GM12878 (cell line): ENCODE data around the gene SYNJ2. TPM values are rescaled to one million over a fixed set of nuclear protein-coding genes. Genes with fewer than 3 reads are reported as not detected.

Experiments
- ATAC-seq: fragments of 200-7000 bp; cut with Tn5 transposase; 3 replicates; pipeline ENCODE4 v1.9.1; 2020; ENCODE audit warnings: mild to moderate bottlenecking, moderate library complexity
- BruUV-seq: library from RNA; stranded (reverse); fragments of 400-500 nt; replicated peaks from 2 replicates; lab custom pipeline; 2021; lab: Mats Ljungman, UMichigan
- CTCF ChIA-PET: fragments of 300-600 bp; sonication (Branson Sonifier 250); formaldehyde crosslinking; extraction: SDS; loops from one replicate; lab custom pipeline; 2021; ENCODE audit warnings: inconsistent platforms; lab: Yijun Ruan, JAX
- POLR2A ChIA-PET: fragments of 350-600 bp; formaldehyde crosslinking; extraction: SDS; loops from one replicate; lab custom pipeline; 2021; ENCODE audit warnings: inconsistent platforms; lab: Charles Lee
- RAD21 ChIA-PET: fragments of 300-600 bp; sonication (Branson Sonifier 250); formaldehyde crosslinking; loops from one replicate; lab custom pipeline; 2023; ENCODE audit warnings: antibody characterized with exemption; ENCODE audit not compliant: unreplicated experiment; lab: Charles Lee
- SMC1A ChIA-PET: fragments of 300-600 bp; sonication (Branson Sonifier 250); formaldehyde crosslinking; loops from one replicate; lab custom pipeline; 2023; ENCODE audit not compliant: unreplicated experiment, uncharacterized antibody; lab: Charles Lee
- DNase-seq: peaks from one replicate; pipeline ENCODE4 v3.0.0-alpha.2; 2011; ENCODE audit warnings: low read depth, low spot score
- FAIRE-seq: peaks from 3 replicates; lab custom pipeline; 2011; peaks lifted over from hg19 to GRCh38; lab: Jason Lieb, UNC
- H2AFZ ChIP-seq: 2 replicates; pipeline ENCODE4 v1.6.0; 2011; ENCODE audit warnings: low read depth, low read length, control low read depth; ENCODE audit not compliant: control insufficient read depth
- H3K27ac ChIP-seq: 2 replicates; pipeline ENCODE4 v1.5.1; 2011; ENCODE audit warnings: control low read depth; ENCODE audit not compliant: control insufficient read depth, insufficient read depth
- H3K27me3 ChIP-seq, 2 experiments: replicated peaks in 1 of 2; 2 replicates each; pipeline versions ENCODE4 v1.6.0 to v1.6.1; 2011; ENCODE audit warnings: low read length in 1 of 2; ENCODE audit not compliant: control insufficient read depth in 2 of 2, insufficient read depth in 2 of 2
- H3K36me3 ChIP-seq, 2 experiments: 2 replicates each; pipeline ENCODE4 v1.5.1; 2011; ENCODE audit warnings: low read length in 1 of 2; ENCODE audit not compliant: control insufficient read depth in 2 of 2, insufficient read depth in 2 of 2
- H3K4me1 ChIP-seq: 2 replicates; pipeline ENCODE4 v1.6.1; 2011; ENCODE audit warnings: mild to moderate bottlenecking, low read length, moderate library complexity, mixed read lengths; ENCODE audit not compliant: control insufficient read depth, insufficient read depth
- H3K4me2 ChIP-seq: 2 replicates; pipeline ENCODE4 v1.6.0; 2011; ENCODE audit warnings: control low read depth; ENCODE audit not compliant: control insufficient read depth, insufficient read depth
- H3K4me3 ChIP-seq: fragments of 200-600 bp; sonication (generic); 2 replicates; pipeline ENCODE4 v1.5.1; 2016
- H3K79me2 ChIP-seq: 2 replicates; pipeline ENCODE4 v1.6.0; 2011; ENCODE audit warnings: low read length; ENCODE audit not compliant: control insufficient read depth, insufficient read depth
- H3K9ac ChIP-seq: 2 replicates; pipeline ENCODE4 v1.8.0; 2011; ENCODE audit warnings: low read length, control low read depth, mixed read lengths; ENCODE audit not compliant: control insufficient read depth, insufficient read depth
- H3K9me3 ChIP-seq: replicated peaks from 3 replicates; pipeline ENCODE4 v1.5.1; 2011; ENCODE audit warnings: mild to moderate bottlenecking, low read length; ENCODE audit not compliant: control insufficient read depth, insufficient read depth
- H4K20me1 ChIP-seq: 2 replicates; pipeline ENCODE4 v1.6.0; 2011; ENCODE audit not compliant: control insufficient read depth, insufficient read depth
- CBX5 ChIP-seq: sonication (generic); IDR thresholded peaks from 2 replicates; pipeline ENCODE4 v1.6.1; 2016; ENCODE audit warnings: low read depth, moderate library complexity, mild to moderate bottlenecking, inconsistent platforms
- DPF2 ChIP-seq: fragments of 450-650 bp; IDR thresholded peaks from 2 replicates; pipeline ENCODE4 v1.6.1; 2017; ENCODE audit warnings: mild to moderate bottlenecking
- EP300 ChIP-seq, 2 experiments: fragments of 150-350 bp in 1 of 2; IDR thresholded peaks; 2 replicates each; pipeline ENCODE4 v1.6.1; 2011 to 2012; ENCODE audit warnings: low read depth in 2 of 2, low read length in 2 of 2, borderline replicate concordance in 1 of 2, improper control_type of control experiment in 1 of 2, inconsistent platforms in 1 of 2; ENCODE audit not compliant: control insufficient read depth in 1 of 2
- NR2C1 ChIP-seq: fragments of 450-650 bp; IDR thresholded peaks from 2 replicates; pipeline ENCODE4 v1.6.1; 2017; ENCODE audit warnings: antibody characterized with exemption, mild to moderate bottlenecking, moderate library complexity
- ZBTB11 ChIP-seq: fragments of 450-650 bp; formaldehyde crosslinking; IDR thresholded peaks from 2 replicates; pipeline ENCODE4 v1.5.0; 2022; ENCODE audit warnings: mild to moderate bottlenecking, missing genetic modification characterization
- ZNF384 ChIP-seq: IDR thresholded peaks from 2 replicates; pipeline ENCODE4 v1.6.1; 2012; ENCODE audit warnings: low read depth, mild to moderate bottlenecking, low read length, improper control_type of control experiment, borderline replicate concordance
- WGBS: methylation state at CpG from one replicate; pipeline ENCODE4 v1.1.6; 2016; ENCODE audit warnings: low lambda C conversion rate; ENCODE audit not compliant: insufficient replicate concordance, insufficient coverage; ENCODE audit errors: missing lambda C conversion rate; 5-methylcytosine and 5-hydroxymethylcytosine counted together
- in situ Hi-C: fragments of 300-500 bp; cut with MboI; formaldehyde crosslinking; loops from 9 replicates; pipeline ENCODE4 v1.14.3; 2018; ENCODE audit warnings: mixed read lengths
- intact Hi-C: fragments of 100-400 bp; cut with micrococcal nuclease; formaldehyde crosslinking; loops from one replicate; pipeline ENCODE4 v1.14.2; 2022; ENCODE audit not compliant: unreplicated experiment
- polyA plus RNA-seq, 11 experiments: library from polyadenylated mRNA; depleted of rRNA in 4 of 11; unstranded in 6 of 11; stranded (reverse) in 5 of 11; fragments of >200 nt; fragmentation: Nextera tagmentation in 4 of 11; fragmentation: Illumina TruSeq in 1 of 11; extraction: Ambion mirVana in 4 of 11; extraction: Trizol in 1 of 11; gene quantifications; 1 replicate in 1 of 11; 2 replicates in 10 of 11; pipeline versions ENCODE4 v1.2.1 to v1.2.3, GENCODE V29; 2011 to 2016; ENCODE audit warnings: inconsistent platforms in 2 of 11, missing spikeins in 2 of 11, low read depth in 1 of 11
- total RNA-seq, 4 experiments: library from RNA; depleted of rRNA in 3 of 4; stranded (reverse); fragments of >200 nt in 3 of 4; fragmentation: Illumina TruSeq in 1 of 4; extraction: Trizol in 1 of 4; gene quantifications; 2 replicates each; pipeline versions ENCODE4 v1.2.1 to v1.2.3, GENCODE V29; 2013 to 2021

Gene SYNJ2
- total and polyA plus RNA-seq, 10 of the 15 experiments (the other 5 are each of a cell fraction or from before 2014, with no cell fraction given) = 0.11 to 1.8 (median 0.57) TPM

GRCh38 chr6:158047127-158047518 is 65.5 kb downstream of the SYNJ2 start:
- TF ChIP-seq CBX5 (no peak), NR2C1 (no peak)
- BruUV-seq = no TSS peak
- Histone ChIP-seq H3K4me1 (peaks cover 7% of the 10 kb centered on the region), H2AFZ (no peak overlapping the region), H4K20me1 (no peaks in the 10 kb centered on the region), H3K4me3 (no peak overlapping the region), H3K9me3 (no peaks in the 10 kb centered on the region), H3K79me2 (no peaks in the 10 kb centered on the region), H3K27ac (no peak overlapping the region), H3K9ac (no peak overlapping the region), H3K4me2 (no peak overlapping the region; the same call in 1 of the 2 replicates), H3K27me3 (no peaks in the 10 kb centered on the region), H3K36me3 (no peaks in the 10 kb centered on the region; a peak in 2 of 4 replicates)
- WGBS = 11% methylated on average over 10 of the region's 10 CpGs
- DNase-seq = no peak
- intact Hi-C loops = no loop called here
- POLR2A ChIA-PET = no interaction called here
- no peak for FAIRE-seq
- ATAC-seq = no peak
- in situ Hi-C loops = no loop called here
- SMC1A ChIA-PET = interaction anchor here (0.7 kb wide), 1 partner anchor 9 kb away, joined by 3 read pairs; no protein-coding TSS in a partner anchor
- CTCF ChIA-PET = no interaction called here
- RAD21 ChIA-PET = no interaction called here

- Histone ChIP-seq H3K9me3 (no peaks in the 10 kb centered on the region), H3K9ac (no peak overlapping the region), H3K4me1 (peaks cover 7% of the 10 kb centered on the region), H2AFZ (no peak overlapping the region), H3K36me3 (no peaks in the 10 kb centered on the region; a peak in 2 of 4 replicates), H3K79me2 (no peaks in the 10 kb centered on the region), H3K4me2 (no peak overlapping the region), H3K27ac (no peak overlapping the region), H3K27me3 (no peaks in the 10 kb centered on the region), H4K20me1 (no peaks in the 10 kb centered on the region), H3K4me3 (no peak overlapping the region)
- BruUV-seq = no TSS peak
- SMC1A ChIA-PET = no interaction called here
- FAIRE-seq = no peak
- no peak for ATAC-seq
- DNase-seq = no peak
- CTCF ChIA-PET = interaction anchor here (1.8 kb wide), 1 partner anchor 25 kb away, joined by 6 read pairs; no protein-coding TSS in a partner anchor
- in situ Hi-C loops = no loop called here
- 88% methylated on average over 8 of the region's 9 CpGs for WGBS
- intact Hi-C loops = no loop called here
- POLR2A ChIA-PET = no interaction called here
- TF ChIP-seq ZNF384 = no peak
- no peak for TF ChIP-seq ZBTB11 (CRISPR knock-in tag)
- TF ChIP-seq EP300 (IDR thresholded peaks at IDR 0.05; ENCODE audit: borderline replicate concordance in 1 of 2, control insufficient read depth in 1 of 2, low read depth in 2 of 2, low read length in 2 of 2) = no peak
- no peak for TF ChIP-seq DPF2
- RAD21 ChIA-PET = no interaction called here
Measured at GRCh38 chr6:158047563-158048323, 66.1 kb downstream of the SYNJ2 start.
